H1 (cell line): ENCODE measurements around the gene SGO2. TPM values are rescaled to one million over a fixed set of nuclear protein-coding genes. Genes with fewer than 3 reads are reported as not detected.

Experiments
- FOSL1 ChIP-seq: IDR thresholded peaks from 2 replicates; pipeline ENCODE4 v1.6.1; 2011; ENCODE audit warnings: mild to moderate bottlenecking, low read depth, low read length, moderate library complexity; ENCODE audit not compliant: insufficient read depth
- KDM4A ChIP-seq: IDR thresholded peaks from one replicate; pipeline ENCODE4 v1.7.1; 2012; ENCODE audit warnings: low read depth, mild to moderate bottlenecking, moderate library complexity, low read length, inconsistent platforms; ENCODE audit not compliant: severe bottlenecking
- NRF1 ChIP-seq: IDR thresholded peaks from 2 replicates; pipeline ENCODE4 v1.6.1; 2011; ENCODE audit warnings: mild to moderate bottlenecking, low read depth, low read length, improper control_type of control experiment
- RBBP5 ChIP-seq: IDR thresholded peaks from 2 replicates; pipeline ENCODE4 v1.7.1; 2012; ENCODE audit warnings: low read depth, mild to moderate bottlenecking, inconsistent platforms, low read length, moderate library complexity, borderline replicate concordance
- RXRA ChIP-seq: IDR thresholded peaks from 2 replicates; pipeline ENCODE4 v1.6.1; 2011; ENCODE audit warnings: low read depth, mild to moderate bottlenecking, low read length, moderate library complexity; ENCODE audit not compliant: insufficient read depth
- TBP ChIP-seq: IDR thresholded peaks from 2 replicates; pipeline ENCODE4 v1.6.1; 2011; ENCODE audit warnings: low read depth, low read length, improper control_type of control experiment
- YY1 ChIP-seq: IDR thresholded peaks from 2 replicates; pipeline ENCODE4 v1.6.1; 2011; ENCODE audit warnings: low read depth, mild to moderate bottlenecking, low read length
- polyA plus RNA-seq, 7 experiments: library from polyadenylated mRNA; depleted of rRNA in 3 of 7; stranded (reverse) in 5 of 7; unstranded in 2 of 7; fragments of >200 nt in 5 of 7; fragments of 200-250 nt in 2 of 7; gene quantifications; 1 replicate in 5 of 7; 2 replicates in 1 of 7; 4 replicates in 1 of 7; pipeline versions ENCODE4 v1.2.1 to v1.2.3, GENCODE V29; 2011 to 2013; ENCODE audit warnings: missing spikeins in 2 of 7, mixed read lengths in 2 of 7
- total RNA-seq: library from RNA; stranded (reverse); fragmentation: NEBNext Ultra II Directional; extraction: Animal tissue kit (Norgen Biotek cat#: 25700); gene quantifications from 2 replicates; pipeline ENCODE4 v1.2.1, GENCODE V29; 2021

The SGO2 gene
- total and polyA plus RNA-seq, 2 of the 8 experiments (the other 6 are each of a cell fraction or from before 2014, with no cell fraction given): 2.4 to 33.2 TPM

GRCh38 chr2:200584639-200585038, 58.6 kb downstream of the SGO2 start (continued):
- no peak for TF ChIP-seq YY1
- TF ChIP-seq RXRA: no peak
- TF ChIP-seq RBBP5: no peak
- no peak for TF ChIP-seq NRF1
- no peak for TF ChIP-seq KDM4A
- TF ChIP-seq TBP: no peak
- TF ChIP-seq FOSL1: no peak
- TF ChIP-seq, all 59 proteins: peak for 0
